Activated T-cell treated with anti-CD3 and anti-CD28 coated beads for 48 hours (primary cell): ENCODE data around the gene FGF22.

Source experiments
- DNase-seq: peaks from one replicate; pipeline ENCODE4 v3.0.0-alpha.2; 2020; ENCODE audit warnings: low read depth

The FGF22 gene

DNA sequence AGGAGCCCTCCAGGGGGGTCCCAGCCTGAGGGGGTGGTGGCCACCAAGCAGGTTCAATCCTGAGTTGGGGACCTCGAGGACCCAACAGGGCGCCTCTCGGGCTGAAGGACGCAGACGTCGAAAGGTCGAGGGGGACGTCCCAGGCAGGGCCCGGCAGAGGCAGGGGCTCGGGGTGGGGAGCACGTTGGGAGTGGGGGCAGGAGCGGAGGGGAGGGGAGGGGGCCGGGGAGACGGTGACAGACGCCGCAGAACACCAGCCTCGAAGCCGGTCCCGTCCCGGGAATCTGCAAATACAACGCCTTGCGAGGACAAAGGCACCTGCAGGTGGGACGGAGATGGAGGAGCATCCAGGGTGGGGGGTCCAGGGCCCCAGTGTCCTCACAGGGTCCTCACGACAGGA is 4.1 kb downstream of the FGF22 start:
- DNase-seq: no peak

DNA sequence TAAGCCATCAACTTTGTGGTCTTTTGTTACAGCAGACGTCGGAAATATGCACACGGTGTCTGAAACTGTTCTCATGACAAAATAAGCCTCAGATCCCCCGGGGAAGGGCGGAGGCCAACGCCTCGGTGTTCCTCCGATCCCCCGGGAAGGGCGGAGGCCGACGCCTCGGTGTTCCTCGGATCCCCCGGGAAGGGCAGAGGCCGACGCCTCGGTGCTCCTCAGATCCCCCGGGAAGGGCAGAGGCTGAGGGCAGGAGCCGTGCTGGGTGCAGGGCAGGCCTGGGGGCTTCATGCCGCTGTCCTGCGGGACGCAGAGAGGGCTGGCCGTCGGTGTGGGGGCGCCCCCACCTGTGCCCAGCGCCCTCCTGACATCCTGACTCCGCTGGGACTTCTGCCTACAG is 4.7 kb downstream of the FGF22 start:
- no peak for DNase-seq

DNA sequence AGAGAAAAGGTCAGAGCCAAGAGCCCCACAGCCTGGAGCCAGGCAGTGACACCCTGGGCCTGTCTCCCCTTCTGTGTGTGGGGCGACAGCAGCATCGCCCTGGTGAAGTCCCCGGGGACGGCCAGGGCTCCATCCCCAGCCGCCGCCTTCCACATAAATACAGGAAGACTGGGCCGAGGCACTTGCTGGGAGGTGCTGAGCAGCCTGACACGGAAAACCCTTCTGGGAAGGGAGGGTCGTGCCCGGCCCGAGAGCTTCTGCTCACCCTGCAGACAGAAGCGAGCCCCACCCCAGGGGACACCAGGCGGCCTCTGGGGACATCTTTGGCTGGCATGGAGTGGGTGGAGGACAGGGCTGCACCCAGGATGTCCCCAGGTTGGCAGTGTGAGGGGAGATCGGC is 5.1 kb downstream of the FGF22 start:
- no peak for DNase-seq

DNA sequence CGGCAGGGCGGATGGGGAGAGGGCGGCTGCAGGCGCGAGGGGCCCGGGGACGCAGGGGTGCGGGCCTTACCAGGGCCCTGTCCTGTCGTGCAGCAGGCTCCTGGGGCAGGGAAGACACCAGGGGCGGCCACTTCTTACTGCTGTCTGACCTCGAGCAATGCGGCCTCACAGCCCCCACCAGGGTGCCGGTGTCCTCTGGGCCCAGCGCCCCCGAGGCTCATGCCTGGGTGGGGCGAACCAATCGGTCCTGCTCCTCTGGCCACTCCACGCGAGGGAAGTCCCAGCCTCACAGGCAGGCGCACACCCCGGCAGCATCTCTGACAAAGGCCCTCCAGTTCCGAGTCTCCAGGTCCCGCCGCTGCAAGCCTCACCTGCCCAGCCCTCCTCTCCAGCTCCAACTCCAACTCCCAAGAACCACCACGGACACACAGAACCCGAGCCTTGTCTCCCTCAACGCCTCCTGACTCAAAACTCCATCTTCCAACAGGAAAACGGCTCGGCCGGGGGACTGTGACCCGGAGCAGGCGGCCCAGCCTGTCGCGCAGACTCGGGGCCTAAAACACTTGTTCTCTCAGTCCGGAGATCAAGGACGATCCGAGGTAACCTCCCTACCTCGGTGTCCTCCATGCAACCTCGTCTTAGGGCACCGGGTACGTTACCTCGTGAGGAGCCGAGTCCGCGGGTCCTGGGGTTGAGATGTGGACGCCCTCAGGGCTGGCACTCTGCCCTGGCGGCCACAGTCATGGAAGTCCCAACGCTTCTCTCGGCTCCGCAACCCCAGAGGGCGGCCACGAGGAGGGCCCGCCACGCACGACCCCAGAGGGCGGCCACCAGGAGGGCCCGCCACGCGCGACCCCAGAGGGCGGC is 6.5 kb downstream of the FGF22 start:
- no peak for DNase-seq

DNA sequence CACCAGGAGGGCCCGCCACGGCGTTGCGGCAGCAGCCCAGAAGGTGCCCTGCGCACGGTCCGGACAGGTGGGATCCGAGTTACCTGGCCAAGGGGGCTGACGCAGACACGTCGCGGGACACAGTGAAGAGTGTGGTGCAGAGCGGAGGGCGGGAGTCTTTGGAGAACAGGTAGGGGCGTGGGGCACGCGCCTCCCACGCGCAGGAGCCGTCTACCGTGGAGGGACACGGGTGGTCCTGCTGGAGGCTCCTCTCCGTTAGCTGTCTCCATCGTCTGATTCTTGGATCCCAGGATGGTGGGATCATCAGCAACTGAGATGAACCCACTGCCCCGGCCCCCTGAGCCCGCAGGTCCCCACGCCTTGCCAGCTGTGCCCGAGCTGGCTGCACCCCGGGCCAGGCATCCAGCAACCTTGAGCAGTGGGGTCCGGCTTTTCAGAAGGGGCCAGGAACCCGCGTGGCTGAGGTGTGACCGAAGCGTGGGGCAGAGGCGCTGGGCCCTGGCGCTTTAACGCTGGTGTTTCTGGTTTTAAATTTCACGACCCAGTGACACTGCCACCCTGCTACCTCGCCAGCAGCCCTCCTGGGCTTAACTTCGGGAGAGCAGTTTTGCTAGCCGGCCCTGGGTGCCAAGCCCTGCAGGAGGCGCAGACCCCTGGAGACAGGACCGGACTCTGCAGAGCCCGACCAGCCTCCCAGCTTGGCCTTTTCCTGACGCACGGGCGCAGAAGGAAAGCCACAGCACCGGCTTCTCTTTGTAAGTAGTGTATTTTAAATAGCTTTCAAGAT is 7.3 kb downstream of the FGF22 start:
- no peak for DNase-seq

DNA sequence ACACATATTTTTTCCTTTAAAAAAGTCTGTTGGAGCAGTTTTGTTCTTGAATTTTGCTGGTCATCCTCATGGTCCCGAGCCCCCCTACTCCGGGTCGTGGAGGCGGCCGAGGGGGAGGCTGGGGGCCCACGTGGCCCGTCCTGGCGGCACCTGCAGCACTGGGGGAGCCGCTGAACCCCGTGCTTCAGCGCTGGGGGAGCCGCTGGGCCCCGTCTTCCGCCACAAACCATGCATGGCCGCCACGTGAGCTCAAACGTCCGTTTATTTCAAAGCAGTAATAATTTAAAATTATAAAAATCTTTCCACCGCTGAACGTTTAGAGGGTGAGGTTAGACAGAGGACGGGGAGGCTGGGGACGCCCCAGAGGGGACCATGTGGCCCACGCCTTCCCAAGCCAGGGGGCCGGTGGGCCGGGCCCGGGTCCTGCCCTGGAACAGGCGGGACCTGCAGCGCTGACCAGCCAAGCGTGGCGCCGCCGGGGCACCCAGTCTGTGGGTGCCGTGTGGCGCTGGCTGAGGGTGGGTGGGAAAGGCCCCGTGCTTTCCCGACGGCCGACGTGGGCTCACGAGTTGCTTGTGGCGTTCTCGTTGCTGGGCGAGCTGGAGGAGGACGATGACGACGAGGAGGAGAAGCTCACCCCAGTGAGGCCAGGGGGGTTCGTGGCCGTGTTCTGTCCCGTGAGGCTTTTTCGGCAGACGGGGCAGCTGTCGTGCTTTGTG is 8.0 kb downstream of the FGF22 start:
- DNase-seq: no peak

DNA sequence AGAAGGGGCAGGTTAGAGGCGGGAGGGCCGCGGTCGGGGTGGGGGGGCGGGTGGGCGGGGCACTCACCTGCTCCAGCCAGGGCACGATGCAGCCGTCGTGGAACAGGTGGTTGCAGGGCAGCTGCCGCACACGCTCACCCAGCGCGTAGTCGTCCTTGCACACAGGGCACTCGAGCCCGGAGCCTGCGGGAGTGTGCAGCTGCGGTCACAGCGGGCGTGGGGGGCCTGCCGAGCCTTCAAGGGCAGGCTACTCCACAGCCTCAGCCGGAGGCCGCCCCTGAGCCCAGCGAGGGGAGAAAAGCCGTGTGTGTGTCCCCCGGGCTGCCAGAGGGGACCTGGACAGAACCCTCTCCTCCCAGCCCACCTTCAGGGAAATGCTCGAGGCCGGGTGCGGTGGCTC is 8.6 kb downstream of the FGF22 start:
- no peak for DNase-seq

DNA sequence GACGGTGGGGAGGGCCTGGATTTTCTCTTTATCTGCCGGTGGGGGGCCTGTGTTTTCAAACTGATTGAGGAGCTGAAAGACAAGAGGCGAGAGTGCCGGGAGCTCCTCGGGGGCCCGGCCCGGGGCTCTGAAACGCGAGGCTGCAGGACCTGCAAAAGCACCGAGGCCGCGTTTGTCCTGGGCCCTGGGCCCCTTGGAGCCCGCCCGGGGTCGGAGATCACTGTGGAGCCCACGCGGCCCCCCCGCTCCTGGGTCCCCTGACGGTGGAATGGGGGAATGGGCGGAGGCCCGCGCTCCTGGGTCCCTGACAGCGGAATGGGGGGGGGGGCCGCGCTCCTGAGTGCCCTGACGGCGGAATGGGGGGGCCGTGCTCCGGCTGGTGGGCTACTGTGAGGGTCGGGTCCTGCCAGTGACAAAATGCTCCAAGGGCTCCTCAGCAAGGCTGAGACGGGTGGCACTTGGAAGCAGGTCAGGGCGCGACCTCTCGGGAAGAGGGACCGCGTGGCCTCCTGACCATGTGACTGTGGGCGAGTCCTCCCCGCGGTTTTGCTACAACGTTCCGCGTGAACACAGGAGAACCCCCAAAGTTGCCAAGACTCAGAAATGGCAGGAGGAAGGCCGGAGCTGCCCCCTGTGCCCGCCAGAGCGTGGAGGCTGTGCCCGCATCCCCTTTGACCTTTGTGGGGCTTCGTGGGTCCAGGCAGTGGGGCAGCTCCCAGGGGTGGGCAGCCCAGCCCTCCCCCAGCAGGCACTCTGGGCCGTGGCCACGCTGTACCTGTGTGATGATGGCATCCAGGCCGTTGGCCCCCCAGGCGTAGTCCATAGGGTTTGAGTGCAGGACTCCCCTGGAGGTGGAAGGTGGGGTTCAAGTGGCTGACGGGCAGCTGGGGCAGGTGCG is 9.5 kb downstream of the FGF22 start:
- DNase-seq: no peak

DNA sequence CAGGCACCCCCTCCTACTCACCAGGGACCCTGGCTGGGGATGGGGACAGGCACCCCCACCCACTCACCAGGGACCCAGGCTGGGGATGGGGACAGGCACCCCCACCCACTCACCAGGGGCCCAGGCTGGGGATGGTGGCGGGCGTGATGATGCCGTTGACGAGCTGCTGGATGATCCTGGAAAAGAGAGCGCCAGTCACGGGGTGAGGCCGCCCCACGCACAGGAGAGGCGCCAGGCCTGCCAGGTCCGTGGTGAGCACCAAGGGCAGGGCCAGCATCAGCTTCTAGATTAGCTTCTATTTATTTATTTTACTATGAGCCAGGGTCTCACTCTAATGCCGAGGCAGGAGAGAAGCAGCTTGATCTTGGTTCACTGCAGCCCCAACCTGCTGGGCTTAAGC is 10.4 kb downstream of the FGF22 start:
- no peak for DNase-seq

DNA sequence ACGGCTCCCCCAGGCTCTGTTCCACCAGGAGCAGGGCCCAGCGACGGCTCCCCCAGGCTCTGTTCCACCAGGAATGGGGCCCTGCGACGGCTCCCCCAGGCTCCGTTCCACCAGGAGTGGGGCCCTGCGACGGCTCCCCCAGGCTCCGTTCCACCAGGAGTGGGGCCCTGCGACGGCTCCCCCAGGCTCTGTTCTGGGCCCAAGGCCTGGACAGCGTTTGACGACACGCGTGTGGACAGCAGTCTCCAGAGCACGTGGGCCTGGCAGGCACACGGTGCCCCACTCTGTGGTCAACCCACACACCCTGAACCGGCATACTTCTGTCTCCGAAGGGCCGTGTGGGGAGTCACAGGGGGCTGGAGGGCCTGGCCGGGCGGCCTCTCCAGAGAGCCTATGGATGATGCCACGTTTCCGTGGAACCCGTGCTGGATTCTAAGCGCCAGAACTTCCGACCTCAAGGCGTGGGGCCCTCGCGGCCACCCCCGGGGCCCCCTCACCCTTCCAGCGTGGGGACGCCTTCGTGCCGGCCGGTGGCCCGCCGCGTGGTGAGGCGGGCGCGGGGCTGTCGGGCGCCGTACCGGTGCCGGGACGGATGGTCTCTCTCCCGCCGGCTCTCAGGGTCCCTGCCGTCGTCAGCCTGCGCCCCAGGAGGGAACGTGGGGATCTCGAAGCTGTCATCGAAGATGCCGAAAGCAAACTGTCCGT is 11.6 kb downstream of the FGF22 start:
- no peak for DNase-seq

DNA sequence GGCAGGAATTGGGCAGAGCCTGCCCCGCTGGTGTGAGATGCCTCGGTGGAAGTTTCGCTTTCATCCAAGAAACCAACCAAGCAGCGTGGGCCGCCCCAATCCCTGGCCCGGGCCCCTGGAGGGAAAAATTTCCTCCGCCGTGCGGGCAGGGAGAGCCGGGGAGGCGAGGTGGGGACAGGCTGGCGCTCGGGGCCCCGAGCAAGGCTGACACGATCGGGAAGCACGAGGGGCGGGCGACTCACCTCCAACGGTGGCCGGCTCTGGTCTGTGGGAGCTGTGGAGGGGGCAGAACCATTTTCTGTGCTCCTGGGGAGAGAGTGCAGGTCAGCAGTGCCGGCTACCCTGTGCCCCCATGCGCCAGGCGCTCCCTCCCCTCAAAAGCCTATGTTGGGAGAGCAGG is 12.3 kb downstream of the FGF22 start:
- no peak for DNase-seq

DNA sequence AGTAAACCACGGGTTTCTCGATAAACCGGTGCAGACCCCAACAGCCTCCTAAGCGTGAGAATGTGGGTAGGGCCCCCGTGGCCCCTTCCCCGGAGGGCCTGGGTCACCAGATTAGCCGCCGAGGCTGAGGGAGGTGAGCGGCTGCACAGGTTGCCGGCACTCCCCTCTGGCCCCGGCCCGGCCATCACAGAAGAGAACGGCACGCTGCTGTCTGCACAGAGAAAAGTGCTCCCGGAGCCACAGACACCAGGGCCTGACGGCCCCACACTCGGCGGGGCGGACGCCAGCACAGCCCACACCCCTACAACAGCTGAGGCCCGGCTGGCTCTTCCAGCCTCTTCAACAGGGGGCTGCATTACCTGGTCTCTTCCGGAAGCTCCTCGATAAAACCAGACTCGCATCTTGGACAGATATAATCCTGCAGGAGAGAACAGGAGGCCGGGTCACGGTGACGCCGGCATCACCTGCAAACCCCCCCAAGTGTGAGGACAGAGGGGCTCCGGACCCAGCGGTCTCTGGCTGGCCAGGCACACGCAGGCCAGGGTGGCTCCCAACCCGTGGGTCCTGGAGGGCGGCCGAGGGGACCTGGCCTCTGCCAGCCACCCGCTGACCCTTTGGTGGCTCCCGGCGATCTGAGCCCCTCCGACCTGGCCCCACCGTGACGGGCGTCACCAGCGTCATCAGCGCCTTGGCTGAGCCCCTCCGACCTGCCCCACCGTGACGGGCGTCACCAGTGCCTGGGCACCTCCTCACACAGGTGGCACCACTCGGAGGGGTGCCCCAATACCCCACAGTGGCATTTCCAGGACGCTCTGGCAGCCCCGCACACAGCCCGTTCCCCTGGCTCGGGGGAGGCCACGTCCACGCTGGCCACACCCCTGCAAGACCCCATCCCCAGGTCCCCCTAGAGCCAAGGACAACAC is 13.0 kb downstream of the FGF22 start:
- no peak for DNase-seq

DNA sequence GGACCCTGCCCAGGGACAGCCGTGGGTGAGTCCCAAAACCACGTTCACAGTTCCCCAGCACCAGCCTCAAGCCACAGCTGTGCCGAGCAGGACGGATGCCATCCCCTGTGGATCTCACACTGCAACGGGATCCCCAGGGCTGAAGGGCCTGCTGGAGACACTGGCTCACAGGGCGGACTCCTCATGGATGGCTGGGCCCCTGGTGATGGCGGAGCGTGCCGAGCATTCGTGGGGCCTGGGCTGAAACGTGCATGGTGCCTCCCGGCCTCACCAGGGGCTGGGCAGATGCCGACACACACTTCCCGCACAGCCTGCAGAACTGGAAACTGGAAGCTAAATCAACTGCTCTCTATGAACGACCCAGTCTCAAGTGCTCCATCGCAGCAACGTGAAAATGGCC is 13.7 kb downstream of the FGF22 start:
- DNase-seq: no peak

DNA sequence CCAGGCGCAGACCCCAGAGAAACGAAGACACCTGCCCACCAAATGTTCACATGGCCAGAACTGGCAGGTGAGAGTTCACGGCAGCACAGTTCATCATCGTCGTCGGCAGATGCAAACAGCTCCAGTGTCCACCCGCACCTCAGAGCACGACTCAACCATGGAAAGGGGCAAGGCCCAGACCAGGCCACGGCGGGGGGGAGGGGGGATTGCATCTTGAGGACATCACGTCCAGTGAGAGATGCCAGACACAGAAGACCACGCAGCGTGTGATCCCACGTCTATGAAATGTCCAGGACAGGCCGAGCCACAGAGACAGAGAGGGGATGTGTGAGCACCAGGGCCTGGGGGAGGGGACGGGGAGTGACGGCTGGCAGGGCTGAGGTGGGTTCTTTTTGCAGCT is 16.0 kb downstream of the FGF22 start:
- DNase-seq: no peak

DNA sequence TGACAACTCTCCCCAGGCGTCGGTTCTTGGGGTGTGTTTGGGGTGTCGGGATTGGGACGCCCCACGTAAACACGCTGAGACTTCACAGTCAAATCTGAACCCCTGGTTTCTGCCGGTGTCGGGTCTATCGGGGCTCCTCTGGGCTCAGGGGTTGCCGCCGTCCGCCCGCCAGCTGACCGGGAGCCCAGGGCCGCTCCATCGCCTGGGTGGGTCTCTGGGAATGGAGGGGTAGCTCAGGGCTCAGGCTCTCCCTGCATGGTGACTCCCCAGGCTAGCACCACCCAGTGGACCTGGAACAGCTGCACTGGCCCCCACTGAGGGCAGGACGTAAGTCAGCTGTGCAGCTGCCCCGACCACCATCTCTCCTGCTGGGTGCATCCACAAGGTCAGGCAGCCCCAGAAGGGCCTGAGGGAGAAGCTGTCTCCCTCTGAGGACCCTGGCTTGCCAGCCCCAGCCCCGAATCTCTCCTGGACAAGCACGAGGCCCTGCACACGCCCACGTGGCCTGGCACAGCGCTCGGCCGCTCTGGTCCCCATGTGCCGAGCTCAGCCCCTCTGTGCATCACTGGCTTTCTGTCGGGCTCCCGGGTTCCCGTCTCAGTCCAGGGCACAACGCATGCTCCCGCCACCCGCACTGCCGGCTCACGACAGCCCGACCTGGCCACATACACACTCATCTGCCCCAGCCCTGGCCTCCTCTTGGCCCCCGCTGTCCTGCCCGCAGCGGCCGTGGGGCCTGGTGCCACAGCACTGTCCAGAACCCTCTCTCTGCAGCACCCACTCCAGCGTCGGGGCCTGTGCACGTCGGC is 17.3 kb downstream of the FGF22 start:
- DNase-seq: no peak

DNA sequence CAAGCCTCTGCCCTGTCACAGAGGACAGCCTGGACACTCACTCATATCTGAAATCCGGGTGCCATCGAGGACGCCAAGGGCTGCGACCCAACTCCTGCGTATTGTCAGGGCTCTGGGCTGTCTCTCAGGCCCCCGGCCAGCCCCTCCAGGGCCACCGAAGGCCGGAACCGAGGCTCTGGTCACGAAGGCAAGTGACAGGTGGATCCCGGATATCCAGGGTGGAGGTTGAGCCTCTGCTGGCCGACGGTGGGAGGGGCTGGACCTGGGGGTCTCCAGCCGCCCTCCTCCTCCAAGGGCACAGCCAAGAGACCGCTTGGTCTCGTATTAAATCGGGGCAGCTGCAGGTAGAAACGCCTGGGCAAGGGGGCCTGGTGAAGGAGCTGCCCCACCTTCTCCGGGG is 17.9 kb downstream of the FGF22 start:
- DNase-seq: no peak

DNA sequence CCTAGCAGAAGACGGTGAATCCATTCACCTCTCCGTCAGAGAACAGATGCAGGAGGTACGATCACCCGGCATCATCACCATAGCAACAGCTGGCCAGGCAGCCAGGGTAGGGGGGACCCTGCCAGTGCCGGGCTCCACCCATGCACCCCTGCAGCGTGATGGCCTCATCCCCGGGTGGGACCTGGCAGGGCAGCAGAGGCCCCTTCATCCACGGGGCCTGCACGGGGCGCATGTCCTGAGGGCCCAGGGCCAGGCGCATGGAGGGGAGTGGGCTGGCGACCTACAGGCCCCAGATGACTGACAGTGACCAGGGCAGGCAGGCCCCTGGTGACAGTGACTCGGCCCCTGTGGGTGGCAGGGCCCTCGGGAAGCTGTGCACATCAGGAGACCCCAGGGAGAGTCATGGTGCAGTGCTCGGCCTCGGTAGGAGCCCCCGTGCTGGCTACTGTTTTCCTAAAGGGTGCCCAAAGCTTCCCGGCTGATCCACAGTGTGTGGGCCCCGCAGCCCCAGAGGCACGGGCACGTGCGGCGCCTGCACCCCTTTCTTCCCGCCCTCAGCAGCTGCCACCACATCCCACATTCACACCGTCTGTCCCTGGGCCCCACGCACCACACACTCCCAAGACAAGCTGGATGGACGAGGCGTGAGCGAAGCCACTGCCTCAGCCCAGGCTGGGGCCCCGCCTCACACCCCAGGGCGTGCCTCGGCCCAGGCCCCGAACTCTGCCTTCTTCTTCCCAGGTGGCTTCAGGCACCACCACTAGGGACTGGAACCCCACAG is 18.6 kb downstream of the FGF22 start:
- no peak for DNase-seq
